ENCODE data around the gene UBA3. TPM values are rescaled to one million over a fixed set of nuclear protein-coding genes. Genes with fewer than 3 reads are reported as not detected.

Gene UBA3
- total and polyA plus RNA-seq, 2 of the 13 experiments (the other 11 are each of a cell fraction or from before 2014, with no cell fraction given) = 40.7 to 49.0 TPM

DNA sequence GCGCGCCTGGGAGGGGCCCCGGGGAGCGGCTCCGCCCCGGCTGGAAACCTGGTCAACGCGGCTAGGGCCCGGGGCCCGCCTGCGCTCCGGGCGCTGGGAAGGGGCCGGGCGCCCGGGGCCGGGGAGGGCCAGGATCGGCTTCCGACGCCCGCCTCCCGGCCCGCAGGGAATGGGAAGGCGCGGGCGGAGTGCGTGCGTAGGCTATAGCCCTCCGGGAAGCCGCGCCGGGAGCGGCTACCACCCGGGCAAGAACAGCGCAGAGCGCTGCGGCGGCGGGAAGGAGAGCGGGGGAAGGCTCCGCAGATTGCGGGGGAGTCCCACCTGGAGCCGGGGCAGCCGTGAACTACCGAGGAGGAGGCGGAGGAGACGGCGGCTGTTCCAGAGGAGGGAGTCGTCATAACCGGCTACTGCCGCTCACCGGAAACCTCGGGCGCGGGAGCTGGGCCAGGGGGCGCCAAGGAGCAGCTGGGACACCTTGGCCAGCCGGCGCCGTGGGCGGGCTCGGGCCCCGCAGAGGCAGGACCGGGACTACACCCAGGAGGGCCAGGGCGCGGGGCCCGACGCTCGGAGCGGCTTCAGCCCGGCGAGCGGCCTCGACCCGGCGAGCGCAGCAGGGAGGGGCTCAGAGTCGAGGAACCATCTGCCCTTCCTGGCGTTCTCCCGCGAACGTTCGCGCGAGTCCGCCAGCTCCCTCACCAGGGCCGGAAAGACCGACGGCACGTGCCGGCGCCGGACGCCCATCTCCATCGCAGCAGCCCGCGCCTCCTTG is 66.7 kb downstream of the UBA3 start, which contains the start of gene EOGT (continued):
- TF ChIP-seq ZNF451 (CRISPR knock-in tag; IDR thresholded peaks at IDR 0.05) (peak; percentile 69; the same call in 1 of the 2 replicates), ZNF740 (CRISPR knock-in tag; IDR thresholded peaks at IDR 0.05) (0 out of 2 replicates have a peak, but pooled peaks have one; percentile 48), ZNF556 (CRISPR knock-in tag; IDR thresholded peaks at IDR 0.05; ENCODE audit: borderline replicate concordance) (peak; percentile 73; the same call in 1 of the 2 replicates), SIN3B (IDR thresholded peaks at IDR 0.05; ENCODE audit: low read length) (no peak), CEBPG (CRISPR knock-in tag; IDR thresholded peaks at IDR 0.05) (no peak), RFX1 (IDR thresholded peaks at IDR 0.05) (no peak), RBM22 (optimal IDR thresholded peaks at IDR 0.05; ENCODE audit: low read length) (peak; percentile 62), CBFB (CRISPR knock-in tag; IDR thresholded peaks at IDR 0.05) (peak; percentile 84; the same call in 1 of the 2 replicates), E2F5 (CRISPR knock-in tag; conservative IDR thresholded peaks at IDR 0.05) (0 out of 2 replicates have a peak, but pooled peaks have one; percentile 34), GTF2F1 (IDR thresholded peaks at IDR 0.05; ENCODE audit: low read length) (no peak), HNRNPK (IDR thresholded peaks at IDR 0.05; ENCODE audit: low read depth, low read length, poor library complexity, severe bottlenecking) (no peak), MTF2 (CRISPR knock-in tag; IDR thresholded peaks at IDR 0.05; ENCODE audit: borderline replicate concordance) (peak; percentile 88; the same call in 1 of the 2 replicates), CAMTA2 (CRISPR knock-in tag; IDR thresholded peaks at IDR 0.05; ENCODE audit: borderline replicate concordance) (peak; percentile 93), LCORL (IDR thresholded peaks at IDR 0.05) (no peak), LCORL (CRISPR knock-in tag; IDR thresholded peaks at IDR 0.05) (peak; percentile 46; the same call in 1 of the 2 replicates), FOXO4 (CRISPR knock-in tag; conservative IDR thresholded peaks at IDR 0.05) (no peak), ZNF598 (CRISPR knock-in tag; IDR thresholded peaks at IDR 0.05; ENCODE audit: borderline replicate concordance) (peak; percentile 66), JUND (CRISPR knock-in tag; IDR thresholded peaks at IDR 0.05) (peak; percentile 10; the same call in 1 of the 2 replicates), EED (CRISPR knock-in tag; IDR thresholded peaks at IDR 0.05) (peak; percentile 93), ZNF850 (CRISPR knock-in tag; conservative IDR thresholded peaks at IDR 0.05) (no peak), ZNF569 (CRISPR knock-in tag; IDR thresholded peaks at IDR 0.05; ENCODE audit: borderline replicate concordance) (no peak), MIER2 (CRISPR knock-in tag; IDR thresholded peaks at IDR 0.05) (no peak), ZNF616 (CRISPR knock-in tag; IDR thresholded peaks at IDR 0.05; ENCODE audit: low read depth) (peak; percentile 95), KLF16 (CRISPR knock-in tag; IDR thresholded peaks at IDR 0.05) (peak in 1 of 2 experiments; percentile 50; a peak in 2 of 4 replicates), ZNF703 (CRISPR knock-in tag; IDR thresholded peaks at IDR 0.05; ENCODE audit: borderline replicate concordance) (no peak)
- TF ChIP-seq, protein P1, sequence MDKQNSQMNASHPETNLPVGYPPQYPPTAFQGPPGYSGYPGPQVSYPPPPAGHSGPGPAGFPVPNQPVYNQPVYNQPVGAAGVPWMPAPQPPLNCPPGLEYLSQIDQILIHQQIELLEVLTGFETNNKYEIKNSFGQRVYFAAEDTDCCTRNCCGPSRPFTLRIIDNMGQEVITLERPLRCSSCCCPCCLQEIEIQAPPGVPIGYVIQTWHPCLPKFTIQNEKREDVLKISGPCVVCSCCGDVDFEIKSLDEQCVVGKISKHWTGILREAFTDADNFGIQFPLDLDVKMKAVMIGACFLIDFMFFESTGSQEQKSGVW (CRISPR knock-in tag; IDR thresholded peaks at IDR 0.05; ENCODE audit: borderline replicate concordance) = no peak
- TF ChIP-seq, protein P2, sequence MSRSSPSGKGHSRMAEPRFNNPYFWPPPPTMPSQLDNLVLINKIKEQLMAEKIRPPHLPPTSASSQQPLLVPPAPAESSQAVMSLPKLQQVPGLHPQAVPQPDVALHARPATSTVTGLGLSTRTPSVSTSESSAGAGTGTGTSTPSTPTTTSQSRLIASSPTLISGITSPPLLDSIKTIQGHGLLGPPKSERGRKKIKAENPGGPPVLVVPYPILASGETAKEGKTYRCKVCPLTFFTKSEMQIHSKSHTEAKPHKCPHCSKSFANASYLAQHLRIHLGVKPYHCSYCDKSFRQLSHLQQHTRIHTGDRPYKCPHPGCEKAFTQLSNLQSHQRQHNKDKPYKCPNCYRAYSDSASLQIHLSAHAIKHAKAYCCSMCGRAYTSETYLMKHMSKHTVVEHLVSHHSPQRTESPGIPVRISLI (CRISPR knock-in tag; IDR thresholded peaks at IDR 0.05; ENCODE audit: borderline replicate concordance) = no peak
